Left ventricle myocardium inferior (tissue), 1 donor: ENCODE data around the gene PFDN1. TPM values are rescaled to one million over a fixed set of nuclear protein-coding genes. Genes with fewer than 3 reads are reported as not detected.
"Not testable (repeated sequence)": the region's sequence is repeated elsewhere in the genome, so short reads cannot be mapped to it uniquely, and the experiment has no call there.

Experiments used
- DNase-seq: peaks from one replicate; pipeline ENCODE4 v3.0.0-alpha.2; 2020
- H3K27ac ChIP-seq: fragments of 200-600 bp; replicated peaks from 2 replicates; pipeline ENCODE4 v1.8.0; 2021
- H3K27me3 ChIP-seq: fragments of 200-600 bp; 2 replicates; pipeline ENCODE4 v1.8.0; 2021; ENCODE audit warnings: low read depth
- H3K36me3 ChIP-seq: fragments of 200-600 bp; 2 replicates; pipeline ENCODE4 v1.8.0; 2021
- H3K4me1 ChIP-seq: fragments of 200-600 bp; 2 replicates; pipeline ENCODE4 v1.8.0; 2021
- H3K4me3 ChIP-seq: fragments of 200-600 bp; 2 replicates; pipeline ENCODE4 v1.8.0; 2021; ENCODE audit warnings: mild to moderate bottlenecking, moderate library complexity
- H3K9me3 ChIP-seq: fragments of 200-600 bp; replicated peaks from 2 replicates; pipeline ENCODE4 v1.8.0; 2021
- intact Hi-C: fragments of 100-400 bp; cut with micrococcal nuclease; formaldehyde crosslinking; loops from one replicate; pipeline ENCODE4 v1.11.0; 2022
- total RNA-seq: library from RNA; stranded (reverse); fragmentation: NEBNext Ultra II Directional; extraction: Animal tissue kit (Norgen Biotek cat#: 25700); gene quantifications from one replicate; pipeline ENCODE4 v1.2.1, GENCODE V29; 2021
- TF ChIP-seq, protein P1 (sequence below): fragments of 200-600 bp; IDR thresholded peaks from 2 replicates; pipeline ENCODE4 v1.8.0; 2021; ENCODE audit warnings: antibody characterized with exemption, mild to moderate bottlenecking, borderline replicate concordance
- donor health status: DM: no; HTN: yes; CAD: no; lungs with severe emphysema.

PFDN1 gene
- total RNA-seq, 1 donor from 2014 or later, result 68.7 TPM

- Histone ChIP-seq H3K9me3 (no peaks in the 10 kb centered on the region), H3K36me3 (no peaks in the 10 kb centered on the region), H3K27ac (no peak overlapping the region), H3K4me3 (no peak overlapping the region), H3K27me3 (no peaks in the 10 kb centered on the region), H3K4me1 (peaks cover 27% of the 10 kb centered on the region)
- TF ChIP-seq, protein P1, sequence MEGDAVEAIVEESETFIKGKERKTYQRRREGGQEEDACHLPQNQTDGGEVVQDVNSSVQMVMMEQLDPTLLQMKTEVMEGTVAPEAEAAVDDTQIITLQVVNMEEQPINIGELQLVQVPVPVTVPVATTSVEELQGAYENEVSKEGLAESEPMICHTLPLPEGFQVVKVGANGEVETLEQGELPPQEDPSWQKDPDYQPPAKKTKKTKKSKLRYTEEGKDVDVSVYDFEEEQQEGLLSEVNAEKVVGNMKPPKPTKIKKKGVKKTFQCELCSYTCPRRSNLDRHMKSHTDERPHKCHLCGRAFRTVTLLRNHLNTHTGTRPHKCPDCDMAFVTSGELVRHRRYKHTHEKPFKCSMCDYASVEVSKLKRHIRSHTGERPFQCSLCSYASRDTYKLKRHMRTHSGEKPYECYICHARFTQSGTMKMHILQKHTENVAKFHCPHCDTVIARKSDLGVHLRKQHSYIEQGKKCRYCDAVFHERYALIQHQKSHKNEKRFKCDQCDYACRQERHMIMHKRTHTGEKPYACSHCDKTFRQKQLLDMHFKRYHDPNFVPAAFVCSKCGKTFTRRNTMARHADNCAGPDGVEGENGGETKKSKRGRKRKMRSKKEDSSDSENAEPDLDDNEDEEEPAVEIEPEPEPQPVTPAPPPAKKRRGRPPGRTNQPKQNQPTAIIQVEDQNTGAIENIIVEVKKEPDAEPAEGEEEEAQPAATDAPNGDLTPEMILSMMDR, result no peak
- intact Hi-C loops, result no loop called here
- no peak for DNase-seq
These were observed 100.8 kb downstream of the PFDN1 start for GRCh38 chr5:140202078-140202477.

DNA sequence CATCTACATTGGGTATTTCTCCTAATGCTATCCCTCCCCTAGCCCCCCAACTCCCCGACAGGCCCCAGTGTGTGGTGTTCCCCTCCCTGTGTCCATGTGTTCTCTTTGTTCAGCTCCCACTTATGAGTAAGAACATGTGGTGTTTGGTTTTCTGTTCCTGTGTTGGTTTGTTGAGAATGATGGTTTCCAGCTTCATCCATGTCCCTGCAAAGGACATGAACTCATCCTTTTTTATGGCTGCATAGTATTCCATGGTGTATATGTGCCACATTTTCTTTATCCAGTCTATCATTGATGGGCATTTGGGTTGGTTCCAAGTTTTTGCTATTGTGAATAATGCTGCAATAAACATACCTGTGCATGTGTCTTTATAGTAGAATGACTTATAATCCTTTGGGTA is 104.0 kb downstream of the PFDN1 start:
- H3K4me1 ChIP-seq, result peaks cover 22% of the 10 kb centered on the region
- intact Hi-C loops, H3K9me3 ChIP-seq, H3K36me3 ChIP-seq, H3K4me3 ChIP-seq, DNase-seq, H3K27ac ChIP-seq, H3K27me3 ChIP-seq: not testable (repeated sequence)

DNA sequence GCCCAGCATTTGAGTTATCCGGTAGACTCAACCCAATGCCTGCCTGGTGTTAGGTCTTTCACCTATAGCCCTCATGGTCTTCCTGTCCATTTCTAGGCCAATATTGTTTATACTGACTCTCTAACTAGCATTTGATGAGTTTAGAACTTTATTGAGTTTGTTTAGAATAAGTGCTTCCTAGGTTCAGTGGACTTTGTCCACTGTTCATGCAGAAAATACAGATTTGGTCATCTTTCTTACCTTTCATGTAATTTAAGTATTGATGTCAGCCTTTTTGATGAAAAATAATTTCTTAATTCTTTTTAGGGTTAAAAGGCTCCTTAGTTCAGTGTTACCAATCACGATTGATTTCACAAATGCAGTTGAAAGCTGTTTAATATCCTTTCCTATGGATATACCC is 105.9 kb downstream of the PFDN1 start:
- peaks cover 9% of the 10 kb centered on the region for H3K36me3 ChIP-seq
- DNase-seq, result no peak
- intact Hi-C loops, result no loop called here
- H3K27me3 ChIP-seq, result no peaks in the 10 kb centered on the region
- TF ChIP-seq, protein P1, result no peak
- no peaks in the 10 kb centered on the region for H3K9me3 ChIP-seq
- peaks cover 30% of the 10 kb centered on the region for H3K4me1 ChIP-seq
- no peak overlapping the region for H3K4me3 ChIP-seq
- H3K27ac ChIP-seq, result no peak overlapping the region

- Histone ChIP-seq H3K4me1 (peaks cover 36% of the 10 kb centered on the region), H3K27ac (no peak overlapping the region), H3K36me3 (peaks cover 9% of the 10 kb centered on the region), H3K4me3 (no peak overlapping the region), H3K9me3 (no peaks in the 10 kb centered on the region), H3K27me3 (no peaks in the 10 kb centered on the region)
- DNase-seq, result no peak
- intact Hi-C loops, result no loop called here
- TF ChIP-seq, protein P1, result no peak
These were observed 106.6 kb downstream of the PFDN1 start for GRCh38 chr5:140196115-140196814.

Other genes with a start within 250 kb of the PFDN1 start
- gene PURA, start 189.0 kb downstream of the PFDN1 start, total RNA-seq, result 26.6 TPM
- 12.0 TPM for gene IGIP, start 177.2 kb downstream of the PFDN1 start, total RNA-seq
- gene CYSTM1, start 127.9 kb downstream of the PFDN1 start, total RNA-seq, result 93.3 TPM
- 27.2 TPM for gene HBEGF, start 43.5 kb upstream of the PFDN1 start, total RNA-seq
- gene SLC4A9, start 57.1 kb upstream of the PFDN1 start, total RNA-seq, result 0.44 TPM
- gene ANKHD1, start 98.7 kb upstream of the PFDN1 start, total RNA-seq, result 58.5 TPM
- 13.1 TPM for gene EIF4EBP3, start 244.6 kb upstream of the PFDN1 start, total RNA-seq